ENCODE measurements around the gene CEP112.

Gene CEP112

GRCh38 chr17:66230922-66231591, 39.1 kb upstream of the CEP112 start:
- H3K9me2 ChIP-seq (replicated peaks; ENCODE audit: insufficient read depth, low read length), result no peaks in the 10 kb centered on the region
- H2AFZ ChIP-seq (ENCODE audit: low read depth, low read length, severe bottlenecking), result no peak overlapping the region
- no peaks in the 10 kb centered on the region for H3K36me3 ChIP-seq (ENCODE audit: low read length)
- no peak for TF ChIP-seq EZH2phosphoT487 (conservative IDR thresholded peaks at IDR 0.05; ENCODE audit: low read length)
- TF ChIP-seq, protein P1, sequence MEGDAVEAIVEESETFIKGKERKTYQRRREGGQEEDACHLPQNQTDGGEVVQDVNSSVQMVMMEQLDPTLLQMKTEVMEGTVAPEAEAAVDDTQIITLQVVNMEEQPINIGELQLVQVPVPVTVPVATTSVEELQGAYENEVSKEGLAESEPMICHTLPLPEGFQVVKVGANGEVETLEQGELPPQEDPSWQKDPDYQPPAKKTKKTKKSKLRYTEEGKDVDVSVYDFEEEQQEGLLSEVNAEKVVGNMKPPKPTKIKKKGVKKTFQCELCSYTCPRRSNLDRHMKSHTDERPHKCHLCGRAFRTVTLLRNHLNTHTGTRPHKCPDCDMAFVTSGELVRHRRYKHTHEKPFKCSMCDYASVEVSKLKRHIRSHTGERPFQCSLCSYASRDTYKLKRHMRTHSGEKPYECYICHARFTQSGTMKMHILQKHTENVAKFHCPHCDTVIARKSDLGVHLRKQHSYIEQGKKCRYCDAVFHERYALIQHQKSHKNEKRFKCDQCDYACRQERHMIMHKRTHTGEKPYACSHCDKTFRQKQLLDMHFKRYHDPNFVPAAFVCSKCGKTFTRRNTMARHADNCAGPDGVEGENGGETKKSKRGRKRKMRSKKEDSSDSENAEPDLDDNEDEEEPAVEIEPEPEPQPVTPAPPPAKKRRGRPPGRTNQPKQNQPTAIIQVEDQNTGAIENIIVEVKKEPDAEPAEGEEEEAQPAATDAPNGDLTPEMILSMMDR (IDR thresholded peaks at IDR 0.05; ENCODE audit: insufficient read depth, low read length, poor library complexity, severe bottlenecking), result no peak
- no peaks in the 10 kb centered on the region for H3K27me3 ChIP-seq (ENCODE audit: low read length)
- no peak overlapping the region for H3K4me3 ChIP-seq (ENCODE audit: insufficient read depth, low read length, poor library complexity, severe bottlenecking)
- H3K27ac ChIP-seq (ENCODE audit: low read depth, low read length), result no peak overlapping the region
- H4K20me1 ChIP-seq (ENCODE audit: low read depth, low read length), result no peaks in the 10 kb centered on the region
- H3K4me2 ChIP-seq (ENCODE audit: low read depth, low read length, poor library complexity, severe bottlenecking), result no peak overlapping the region
- 0 out of 2 replicates have a peak, but pooled peaks cover 4% of the 10 kb centered on the region for H3F3A ChIP-seq (ENCODE audit: insufficient read depth)
- H3K79me2 ChIP-seq (ENCODE audit: insufficient read depth, low read length), result no peaks in the 10 kb centered on the region
- no peaks in the 10 kb centered on the region for H3K9me3 ChIP-seq (ENCODE audit: insufficient read depth, low read length)
- H3K9ac ChIP-seq (ENCODE audit: low read length), result no peak overlapping the region

DNA sequence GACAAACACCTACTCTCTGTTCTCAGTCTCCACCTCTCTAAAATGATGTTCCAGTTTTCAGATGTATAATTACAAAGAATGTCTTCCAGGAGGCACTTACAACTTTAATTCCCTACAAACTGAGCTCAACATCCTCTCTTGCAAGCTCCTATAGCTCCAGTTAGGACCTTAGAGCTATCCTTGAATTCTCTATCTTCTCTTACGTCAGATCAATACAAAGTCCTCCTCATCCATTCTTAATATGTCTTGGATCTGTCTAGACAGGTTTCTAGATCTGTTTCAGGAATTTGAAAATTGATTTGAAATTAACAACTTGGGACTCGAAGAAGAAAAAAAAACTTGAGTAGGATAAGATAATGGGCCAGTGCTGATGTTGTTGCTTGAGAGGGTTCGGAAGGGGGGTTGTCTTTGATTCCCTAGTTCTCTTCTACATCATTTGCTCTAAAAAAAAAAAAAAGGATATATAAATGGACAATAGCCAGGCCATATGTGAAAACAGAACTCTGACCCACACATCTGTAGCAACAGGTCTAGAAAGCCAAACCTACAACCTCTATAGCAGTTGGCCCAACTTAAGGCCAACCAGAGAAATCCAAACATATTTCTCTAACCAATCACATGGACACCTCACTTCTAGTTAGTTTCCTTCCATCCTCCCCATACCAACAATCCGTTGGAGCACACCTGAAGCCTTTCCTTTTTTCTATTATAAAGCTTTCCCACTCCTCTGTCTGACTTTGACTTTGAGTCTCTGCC, 38.0 kb upstream of the CEP112 start:
- Histone ChIP-seq H3K9me3 (ENCODE audit: insufficient read depth, low read length) (no peaks in the 10 kb centered on the region), H2AFZ (ENCODE audit: low read depth, low read length, severe bottlenecking) (no peak overlapping the region), H3K9ac (ENCODE audit: low read length) (no peak overlapping the region), H3K27ac (ENCODE audit: low read depth, low read length) (no peak overlapping the region), H3K9me2 (replicated peaks; ENCODE audit: insufficient read depth, low read length) (no peaks in the 10 kb centered on the region), H4K20me1 (ENCODE audit: low read depth, low read length) (no peaks in the 10 kb centered on the region), H3K36me3 (ENCODE audit: low read length) (no peaks in the 10 kb centered on the region), H3K4me3 (ENCODE audit: insufficient read depth, low read length, poor library complexity, severe bottlenecking) (no peak overlapping the region), H3F3A (ENCODE audit: insufficient read depth) (0 out of 2 replicates have a peak, but pooled peaks cover 4% of the 10 kb centered on the region), H3K27me3 (ENCODE audit: low read length) (no peaks in the 10 kb centered on the region), H3K79me2 (ENCODE audit: insufficient read depth, low read length) (no peaks in the 10 kb centered on the region), H3K4me2 (ENCODE audit: low read depth, low read length, poor library complexity, severe bottlenecking) (no peak overlapping the region)
- no peak for TF ChIP-seq EZH2phosphoT487 (conservative IDR thresholded peaks at IDR 0.05; ENCODE audit: low read length)
- TF ChIP-seq, protein P1 (IDR thresholded peaks at IDR 0.05; ENCODE audit: insufficient read depth, low read length, poor library complexity, severe bottlenecking), result no peak

- no peak within 1 kb of the TSS for H3K27ac ChIP-seq (ENCODE audit: low read depth, low read length)
- no peaks in the 10 kb centered on the region for H3K9me3 ChIP-seq (ENCODE audit: insufficient read depth, low read length)
- H3K27me3 ChIP-seq (ENCODE audit: low read length), result no peaks in the 10 kb centered on the region
- no peak within 1 kb of the TSS for H3K9ac ChIP-seq (ENCODE audit: low read length)
- H3K36me3 ChIP-seq (ENCODE audit: low read length), result no peaks in the 10 kb centered on the region
- no peaks in the 10 kb centered on the region for H3K9me2 ChIP-seq (replicated peaks; ENCODE audit: insufficient read depth, low read length)
- TF ChIP-seq EZH2phosphoT487 (conservative IDR thresholded peaks at IDR 0.05; ENCODE audit: low read length), result no peak
- TF ChIP-seq, protein P1 (IDR thresholded peaks at IDR 0.05; ENCODE audit: insufficient read depth, low read length, poor library complexity, severe bottlenecking), result no peak
- no peak within 1 kb of the TSS for H3K4me2 ChIP-seq (ENCODE audit: low read depth, low read length, poor library complexity, severe bottlenecking)
- no peaks in the 10 kb centered on the region for H3K79me2 ChIP-seq (ENCODE audit: insufficient read depth, low read length)
- H4K20me1 ChIP-seq (ENCODE audit: low read depth, low read length), result no peaks in the 10 kb centered on the region
- H3F3A ChIP-seq (ENCODE audit: insufficient read depth), result 0 out of 2 replicates have a peak, but pooled peaks cover 4% of the 10 kb centered on the region
- H2AFZ ChIP-seq (ENCODE audit: low read depth, low read length, severe bottlenecking), result no peak within 1 kb of the TSS
- no peak within 1 kb of the TSS for H3K4me3 ChIP-seq (ENCODE audit: insufficient read depth, low read length, poor library complexity, severe bottlenecking)
Measured at GRCh38 chr17:66228887-66229782, 37.2 kb upstream of the CEP112 start, which contains the start of gene APOH. APOH (minus strand) TSS chr17:66229415; CDS start chr17:66229379, 36 bp downstream.

All from SU-DHL-6 (cell line).